Measurements from ENCODE around the gene ANKRD13A.
A peak's percentile ranks its signal among the peaks of the same experiment; 100 is the strongest.
"Not testable (repeated sequence)": the region's sequence is repeated elsewhere in the genome, so short reads cannot be mapped to it uniquely, and the experiment has no call there.

Gene ANKRD13A

DNA sequence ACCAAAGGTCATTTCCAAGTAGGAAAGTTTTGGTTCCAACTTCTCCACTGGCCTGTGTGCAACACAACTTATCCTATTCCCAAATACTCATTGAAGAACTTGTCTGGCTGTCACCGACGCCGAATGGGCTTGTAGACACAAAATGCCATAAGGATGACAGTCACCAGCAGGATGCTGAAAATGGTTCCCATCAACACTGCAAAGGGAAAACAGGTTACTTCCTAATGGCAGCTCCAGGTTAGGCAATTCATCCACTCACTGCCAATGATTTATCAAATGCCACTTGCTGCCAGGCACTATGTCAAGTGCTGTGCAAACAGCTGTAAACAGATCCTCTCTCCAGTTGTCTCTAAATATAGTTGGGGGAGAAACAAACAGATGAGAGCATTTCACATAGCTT lies 43.0 kb downstream of the ANKRD13A start:
- Mint-ChIP-seq H3K27me3 (no peaks in the 10 kb centered on the region), H3K36me3 (ENCODE audit: low read depth) (peaks cover 42% of the 10 kb centered on the region), H3K4me1 (ENCODE audit: low read depth) (peaks cover 59% of the 10 kb centered on the region), H3K27ac (peak overlapping the region; percentile 77), H3K9me3 (no peaks in the 10 kb centered on the region), H3K4me3 (no peak overlapping the region)

- Mint-ChIP-seq H3K27ac (no peak overlapping the region), H3K27me3 (no peaks in the 10 kb centered on the region), H3K4me3 (peak overlapping the region; percentile 92), H3K9me3 (no peaks in the 10 kb centered on the region), H3K36me3 (ENCODE audit: low read depth) (peaks cover 19% of the 10 kb centered on the region), H3K4me1 (ENCODE audit: low read depth) (peaks cover 57% of the 10 kb centered on the region)
Measured at GRCh38 chr12:110046451-110047187, 47.4 kb downstream of the ANKRD13A start.

GRCh38 chr12:110047297-110047940 lies 48.2 kb downstream of the ANKRD13A start:
- H3K27me3 Mint-ChIP-seq, result no peaks in the 10 kb centered on the region
- H3K4me3 Mint-ChIP-seq, result peak overlapping the region; percentile 92
- peaks cover 11% of the 10 kb centered on the region for H3K36me3 Mint-ChIP-seq (ENCODE audit: low read depth)
- H3K27ac Mint-ChIP-seq, result peak overlapping the region; percentile 98
- H3K4me1 Mint-ChIP-seq (ENCODE audit: low read depth), result peaks cover 51% of the 10 kb centered on the region
- no peaks in the 10 kb centered on the region for H3K9me3 Mint-ChIP-seq

GRCh38 chr12:110048242-110049027 lies 49.2 kb downstream of the ANKRD13A start, which contains the start of gene C12orf76:
Gene C12orf76 (minus strand): TSS chr12:110048522. CDS start chr12:110048495, 27 bp downstream.
- Mint-ChIP-seq H3K36me3 (ENCODE audit: low read depth) (peaks cover 3% of the 10 kb centered on the region), H3K4me1 (ENCODE audit: low read depth) (peaks cover 43% of the 10 kb centered on the region), H3K27me3 (no peaks in the 10 kb centered on the region), H3K27ac (peak within 1 kb of the TSS; percentile 98), H3K9me3 (no peaks in the 10 kb centered on the region), H3K4me3 (peak within 1 kb of the TSS; percentile 92)

- Mint-ChIP-seq H3K4me1 (ENCODE audit: low read depth) (peaks cover 43% of the 10 kb centered on the region), H3K27ac (peak overlapping the region; percentile 98), H3K4me3 (peak overlapping the region; percentile 92)
- not testable (repeated sequence) for H3K9me3 Mint-ChIP-seq; H3K27me3 Mint-ChIP-seq; H3K36me3 Mint-ChIP-seq (ENCODE audit: low read depth)
Measured at GRCh38 chr12:110049034-110049433, 49.8 kb downstream of the ANKRD13A start.

- peak overlapping the region; percentile 92 for H3K4me3 Mint-ChIP-seq
- peak overlapping the region; percentile 98 for H3K27ac Mint-ChIP-seq
Measured at GRCh38 chr12:110049666-110050065, 50.4 kb downstream of the ANKRD13A start.

DNA sequence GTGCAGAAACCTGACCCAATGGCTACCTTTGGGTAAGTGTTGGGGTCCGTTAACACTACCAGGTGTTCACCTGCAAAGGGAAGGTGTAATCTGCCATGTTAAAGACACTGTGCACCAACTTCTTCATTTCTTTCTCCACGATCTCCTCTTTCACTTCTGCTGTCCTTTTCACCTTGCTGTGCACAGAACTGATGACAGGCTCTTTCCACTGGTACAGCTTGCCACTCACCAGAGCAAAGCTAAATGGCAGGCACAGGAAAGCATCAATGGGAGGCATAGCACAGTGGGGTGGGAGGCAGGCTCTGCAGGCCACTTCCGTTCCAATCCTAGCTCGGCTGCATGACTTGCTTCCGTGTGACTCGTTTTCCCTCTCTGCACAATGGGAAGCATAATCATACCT lies 51.7 kb downstream of the ANKRD13A start:
- Mint-ChIP-seq H3K27me3 (no peaks in the 10 kb centered on the region), H3K27ac (no peak overlapping the region), H3K4me3 (no peak overlapping the region), H3K4me1 (ENCODE audit: low read depth) (peaks cover 44% of the 10 kb centered on the region), H3K9me3 (no peaks in the 10 kb centered on the region), H3K36me3 (ENCODE audit: low read depth) (no peaks in the 10 kb centered on the region)

More at GRCh38 chr12:110049666-110050065, 50.4 kb downstream of the ANKRD13A start:
- H3K27me3 Mint-ChIP-seq; H3K36me3 Mint-ChIP-seq (ENCODE audit: low read depth); H3K9me3 Mint-ChIP-seq: not testable (repeated sequence)
- peaks cover 43% of the 10 kb centered on the region for H3K4me1 Mint-ChIP-seq (ENCODE audit: low read depth)

GRCh38 chr12:110055375-110056352 lies 56.4 kb downstream of the ANKRD13A start:
- H3K4me3 Mint-ChIP-seq; H3K9me3 Mint-ChIP-seq; H3K36me3 Mint-ChIP-seq (ENCODE audit: low read depth); H3K27me3 Mint-ChIP-seq; H3K27ac Mint-ChIP-seq: not testable (repeated sequence)
- H3K4me1 Mint-ChIP-seq (ENCODE audit: low read depth), result peaks cover 37% of the 10 kb centered on the region

GRCh38 chr12:110056643-110057042 lies 57.4 kb downstream of the ANKRD13A start:
- H3K4me3 Mint-ChIP-seq; H3K9me3 Mint-ChIP-seq; H3K27me3 Mint-ChIP-seq; H3K36me3 Mint-ChIP-seq (ENCODE audit: low read depth): not testable (repeated sequence)
- Mint-ChIP-seq H3K27ac (peak overlapping the region; percentile 29), H3K4me1 (ENCODE audit: low read depth) (peaks cover 39% of the 10 kb centered on the region)

GRCh38 chr12:110058875-110059615 lies 59.8 kb downstream of the ANKRD13A start:
- Mint-ChIP-seq H3K36me3 (ENCODE audit: low read depth) (no peaks in the 10 kb centered on the region), H3K27ac (no peak overlapping the region), H3K4me1 (ENCODE audit: low read depth) (peaks cover 39% of the 10 kb centered on the region), H3K9me3 (no peaks in the 10 kb centered on the region), H3K4me3 (no peak overlapping the region), H3K27me3 (no peaks in the 10 kb centered on the region)

DNA sequence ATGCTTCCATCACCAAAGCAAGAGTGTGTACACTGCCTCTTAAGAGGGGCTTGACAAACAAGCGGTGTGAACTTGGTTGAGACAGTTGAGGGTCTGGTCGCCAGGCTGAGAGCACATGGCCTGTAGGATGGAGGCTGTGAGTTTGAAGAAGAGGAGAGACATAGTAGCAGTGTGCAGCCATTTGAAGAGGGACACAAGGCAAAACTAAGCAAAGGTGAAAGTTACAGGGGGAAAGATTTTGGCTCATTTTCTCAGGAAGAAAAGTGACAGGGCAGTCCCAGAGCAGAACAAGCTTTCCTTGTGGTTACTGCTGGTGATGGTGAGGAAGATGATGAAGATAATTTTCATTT lies 60.4 kb downstream of the ANKRD13A start:
- peaks cover 39% of the 10 kb centered on the region for H3K4me1 Mint-ChIP-seq (ENCODE audit: low read depth)
- H3K27me3 Mint-ChIP-seq, result no peaks in the 10 kb centered on the region
- H3K9me3 Mint-ChIP-seq, result no peaks in the 10 kb centered on the region
- H3K36me3 Mint-ChIP-seq (ENCODE audit: low read depth), result no peaks in the 10 kb centered on the region
- no peak overlapping the region for H3K27ac Mint-ChIP-seq
- no peak overlapping the region for H3K4me3 Mint-ChIP-seq

GRCh38 chr12:110062241-110062640 lies 63.0 kb downstream of the ANKRD13A start:
- H3K4me3 Mint-ChIP-seq, result no peak overlapping the region
- no peaks in the 10 kb centered on the region for H3K9me3 Mint-ChIP-seq
- no peaks in the 10 kb centered on the region for H3K27me3 Mint-ChIP-seq
- no peaks in the 10 kb centered on the region for H3K36me3 Mint-ChIP-seq (ENCODE audit: low read depth)
- peaks cover 27% of the 10 kb centered on the region for H3K4me1 Mint-ChIP-seq (ENCODE audit: low read depth)
- H3K27ac Mint-ChIP-seq, result no peak overlapping the region

- H3K4me1 Mint-ChIP-seq (ENCODE audit: low read depth), result peaks cover 13% of the 10 kb centered on the region
Measured at GRCh38 chr12:110065540-110065939, 66.3 kb downstream of the ANKRD13A start.

DNA sequence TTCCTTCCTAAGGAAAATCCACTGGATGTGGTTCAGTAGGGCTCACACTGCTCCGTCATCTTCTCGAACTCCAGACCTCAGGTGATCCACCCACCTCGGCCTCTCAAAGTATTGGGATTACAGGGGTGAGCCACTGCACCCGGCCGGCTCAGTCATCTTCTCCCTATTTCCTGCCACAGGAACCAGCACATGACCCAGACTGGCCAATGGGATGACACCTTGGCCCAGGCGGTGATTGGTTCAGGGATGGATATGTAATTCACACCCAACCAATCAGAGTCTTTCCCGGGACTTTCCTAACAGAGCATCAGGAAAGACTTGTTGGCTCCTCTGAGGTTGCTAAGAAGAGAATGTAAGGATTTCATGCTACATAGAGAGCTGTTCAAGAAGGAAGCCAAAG lies 68.3 kb downstream of the ANKRD13A start:
- Mint-ChIP-seq H3K9me3 (no peaks in the 10 kb centered on the region), H3K27ac (no peak overlapping the region), H3K27me3 (no peaks in the 10 kb centered on the region), H3K4me3 (no peak overlapping the region), H3K4me1 (ENCODE audit: low read depth) (peaks cover 18% of the 10 kb centered on the region), H3K36me3 (ENCODE audit: low read depth) (peaks cover 4% of the 10 kb centered on the region)

More at GRCh38 chr12:110065540-110065939, 66.3 kb downstream of the ANKRD13A start:
- Mint-ChIP-seq H3K4me3 (no peak overlapping the region), H3K36me3 (ENCODE audit: low read depth) (no peaks in the 10 kb centered on the region), H3K27ac (no peak overlapping the region), H3K9me3 (no peaks in the 10 kb centered on the region), H3K27me3 (no peaks in the 10 kb centered on the region)

All from stimulated activated naive CD8-positive, alpha-beta T cell treated with anti-CD3 and anti-CD28 coated beads, Interleukin-15, Interleukin-2, amounts not matched to agents 100 ng/mL and 50 ng/mL, for 24 hours (primary cell).